Osteocyte (in vitro differentiated cells): ENCODE results near the gene CYP1B1. TPM values are rescaled to one million over a fixed set of nuclear protein-coding genes. Genes with fewer than 3 reads are reported as not detected.

Experiments used
- DNase-seq: peaks from one replicate; pipeline ENCODE4 v3.0.0; 2021; ENCODE audit warnings: mixed read lengths; ENCODE audit not compliant: unreplicated experiment; ENCODE audit errors: extremely low spot score
- H3K27ac Mint-ChIP-seq: one replicate; pipeline ENCODE4 v1.8.0; 2021; ENCODE audit warnings: mild to moderate bottlenecking, mixed read lengths; ENCODE audit not compliant: unreplicated experiment
- H3K27me3 Mint-ChIP-seq: one replicate; pipeline ENCODE4 v1.8.0; 2021; ENCODE audit warnings: mixed read lengths; ENCODE audit not compliant: unreplicated experiment
- H3K36me3 Mint-ChIP-seq: one replicate; pipeline ENCODE4 v1.8.0; 2021; ENCODE audit warnings: mixed read lengths; ENCODE audit not compliant: unreplicated experiment
- H3K4me1 Mint-ChIP-seq: one replicate; pipeline ENCODE4 v1.8.0; 2021; ENCODE audit warnings: mixed read lengths; ENCODE audit not compliant: unreplicated experiment
- H3K4me3 Mint-ChIP-seq: one replicate; pipeline ENCODE4 v1.8.0; 2021; ENCODE audit warnings: mild to moderate bottlenecking, moderate library complexity, mixed read lengths; ENCODE audit not compliant: unreplicated experiment
- H3K9me3 Mint-ChIP-seq: one replicate; pipeline ENCODE4 v1.8.0; 2021; ENCODE audit warnings: mixed read lengths; ENCODE audit not compliant: unreplicated experiment
- CTCF ChIP-seq: fragments of 200-600 bp; sonication (generic); IDR thresholded peaks from 2 replicates; pipeline ENCODE4 v1.5.0; 2021; ENCODE audit warnings: antibody characterized with exemption, mild to moderate bottlenecking, moderate library complexity
- total RNA-seq: library from RNA; stranded (reverse); gene quantifications from 2 replicates; pipeline ENCODE4 v1.2.1, GENCODE V29; 2021

Gene CYP1B1
- total RNA-seq, 1 donor from 2014 or later, result 137 TPM

GRCh38 chr2:38017836-38018235, 58.1 kb downstream of the CYP1B1 start:
- Mint-ChIP-seq H3K27me3 (peaks cover 1% of the 10 kb centered on the region), H3K27ac (no peak overlapping the region), H3K4me1 (peaks cover 8% of the 10 kb centered on the region), H3K4me3 (no peak overlapping the region), H3K9me3 (no peaks in the 10 kb centered on the region), H3K36me3 (peaks cover 7% of the 10 kb centered on the region)
- no peak for TF ChIP-seq CTCF
- no peak for DNase-seq

Other genes starting within 250 kb of the CYP1B1 start
- gene RMDN2, start 150.9 kb downstream of the CYP1B1 start, total RNA-seq, result 8.4 and 8.8 TPM in 2 replicates